K562 (cell line): ENCODE results near the gene DDX43. TPM values are rescaled to one million over a fixed set of nuclear protein-coding genes. Genes with fewer than 3 reads are reported as not detected.

Source experiments
- ARHGAP35 ChIP-seq: fragments of 450-650 bp; IDR thresholded peaks from 2 replicates; pipeline ENCODE4 v1.6.1; 2018; ENCODE audit not compliant: partially characterized antibody
- BCOR ChIP-seq: fragments of 450-650 bp; IDR thresholded peaks from 2 replicates; pipeline ENCODE4 v1.6.1; 2016
- CEBPG ChIP-seq, 3 experiments: fragments of 200-800 bp in 1 of 3; sonication (Bioruptor generic) in 1 of 3; sonication (generic) in 1 of 3; formaldehyde crosslinking in 1 of 3; IDR thresholded peaks in 2 of 3; conservative IDR thresholded peaks in 1 of 3; 2 replicates each; pipeline versions ENCODE4 v1.6.1 to v1.8.0; 2016 to 2022; ENCODE audit warnings: missing compliant biosample characterization in 2 of 3, missing genetic modification characterization in 2 of 3, mild to moderate bottlenecking in 1 of 3, missing genetic modification reagents in 1 of 3
- COPS2 ChIP-seq: fragments of 450-650 bp; conservative IDR thresholded peaks from 2 replicates; pipeline ENCODE4 v1.6.1; 2016; ENCODE audit warnings: mild to moderate bottlenecking, moderate library complexity
- CREB5 ChIP-seq: fragments of 250-450 bp; sonication (Bioruptor Pico); IDR thresholded peaks from 2 replicates; pipeline ENCODE4 v1.5.0; 2020; ENCODE audit warnings: mild to moderate bottlenecking
- E4F1 ChIP-seq: fragments of 250-450 bp; sonication (Bioruptor Pico); IDR thresholded peaks from 2 replicates; pipeline ENCODE4 v1.5.0; 2021; ENCODE audit warnings: mild to moderate bottlenecking, borderline replicate concordance
- LEF1 ChIP-seq: fragments of 450-650 bp; IDR thresholded peaks from 2 replicates; pipeline ENCODE4 v1.6.1; 2016; ENCODE audit warnings: mild to moderate bottlenecking
- STAT5A ChIP-seq: IDR thresholded peaks from 2 replicates; pipeline ENCODE4 v1.6.1; 2012; ENCODE audit warnings: low read length, inconsistent platforms, borderline replicate concordance
- TAF9B ChIP-seq: fragments of 450-650 bp; IDR thresholded peaks from 2 replicates; pipeline ENCODE4 v1.6.1; 2018; ENCODE audit warnings: mild to moderate bottlenecking; ENCODE audit not compliant: partially characterized antibody
- TRIM24 ChIP-seq, 2 experiments: fragments of 450-650 bp; IDR thresholded peaks; 2 replicates each; pipeline ENCODE4 v1.6.1; 2016
- UBTF ChIP-seq, 2 experiments: IDR thresholded peaks; 2 replicates each; pipeline ENCODE4 v1.6.1; 2012; ENCODE audit warnings: improper control_type of control experiment in 2 of 2, low read depth in 2 of 2, low read length in 2 of 2, borderline replicate concordance in 1 of 2
- ZC3H8 ChIP-seq: fragments of 450-650 bp; IDR thresholded peaks from 2 replicates; pipeline ENCODE4 v1.6.1; 2017
- ZFX ChIP-seq: sonication (generic); formaldehyde crosslinking; IDR thresholded peaks from 2 replicates; pipeline ENCODE4 v1.8.0; 2022; ENCODE audit warnings: mild to moderate bottlenecking, missing genetic modification reagents, moderate library complexity
- ZNF133 ChIP-seq: fragments of 250-450 bp; sonication (Bioruptor Pico); IDR thresholded peaks from 2 replicates; pipeline ENCODE4 v1.4.0; 2020; ENCODE audit warnings: mild to moderate bottlenecking
- ZNF239 ChIP-seq: fragments of 250-450 bp; sonication (Bioruptor Pico); IDR thresholded peaks from 2 replicates; pipeline ENCODE4 v1.4.0; 2020; ENCODE audit warnings: mild to moderate bottlenecking
- ZNF395 ChIP-seq: fragments of 200-800 bp; sonication (Bioruptor generic); IDR thresholded peaks from 2 replicates; pipeline ENCODE4 v1.6.1; 2017; ENCODE audit warnings: missing genetic modification characterization, missing compliant biosample characterization
- polyA plus RNA-seq, 8 experiments: library from polyadenylated mRNA; depleted of rRNA in 4 of 8; stranded (reverse) in 5 of 8; unstranded in 3 of 8; fragments of >200 nt; fragmentation: Nextera tagmentation in 2 of 8; fragmentation: Illumina TruSeq in 1 of 8; extraction: Ambion mirVana in 2 of 8; extraction: Trizol in 1 of 8; gene quantifications; 2 replicates each; pipeline versions ENCODE4 v1.2.1 to v1.2.3, GENCODE V29; 2011 to 2014; ENCODE audit warnings: inconsistent platforms in 1 of 8, missing spikeins in 1 of 8
- total RNA-seq, 7 experiments: library from RNA; depleted of rRNA in 6 of 7; stranded (reverse); fragments of >200 nt in 6 of 7; fragmentation: Illumina TruSeq in 2 of 7; extraction: Trizol in 2 of 7; gene quantifications; 2 replicates each; pipeline versions ENCODE4 v1.2.1 to v1.2.3, GENCODE V29; 2011 to 2021; ENCODE audit warnings: low replicate concordance in 1 of 7
- TF ChIP-seq, protein P1 (sequence below), 2 experiments: fragments of 200-800 bp in 1 of 2; sonication (Bioruptor generic) in 1 of 2; sonication (generic) in 1 of 2; formaldehyde crosslinking in 1 of 2; IDR thresholded peaks in 1 of 2; conservative IDR thresholded peaks in 1 of 2; 2 replicates each; pipeline versions ENCODE4 v1.5.0 to v1.6.1; 2016 to 2020; ENCODE audit warnings: missing compliant biosample characterization in 1 of 2, missing genetic modification characterization in 1 of 2, missing genetic modification reagents in 1 of 2

DDX43 gene
- total and polyA plus RNA-seq, 9 of the 15 experiments (the other 6 are each of a cell fraction or from before 2014, with no cell fraction given): 0.07 to 0.88 (median 0.25) TPM

GRCh38 chr6:73461537-73462350 lies 67.1 kb downstream of the DDX43 start, which contains the start of gene MTO1 (continued):
- TF ChIP-seq CREB5 (CRISPR knock-in tag) (no peak), UBTF (IDR thresholded peaks at IDR 0.05; ENCODE audit: borderline replicate concordance in 1 of 2, low read depth in 2 of 2, low read length in 2 of 2) (0 out of 4 replicates have a peak, but pooled peaks of 1 of the 2 experiments have one; percentile 53), ZNF133 (CRISPR knock-in tag) (no peak), COPS2 (no peak), ARHGAP35 (no peak), CEBPG (CRISPR knock-in tag; IDR thresholded peaks at IDR 0.05) (peak; percentile 98), CEBPG (tag; conservative IDR thresholded peaks at IDR 0.05 in 1 of 2, IDR thresholded peaks at IDR 0.05 in 1 of 2) (peak; percentile 95 to 98), LEF1 (peak; percentile 54; the same call in 1 of the 2 replicates), BCOR (0 out of 2 replicates have a peak, but pooled peaks have one; percentile 10), TRIM24 (IDR thresholded peaks at IDR 0.05) (peak in 1 of 2 experiments; percentile 53; a peak in 1 of 4 replicates), TAF9B (peak; percentile 89), ZNF239 (CRISPR knock-in tag) (no peak), ZNF395 (CRISPR knock-in tag) (no peak), E4F1 (no peak), ZC3H8 (0 out of 2 replicates have a peak, but pooled peaks have one; percentile 49), STAT5A (no peak), ZFX (CRISPR knock-in tag) (peak; percentile 52; the same call in 1 of the 2 replicates)
- TF ChIP-seq, protein P1, sequence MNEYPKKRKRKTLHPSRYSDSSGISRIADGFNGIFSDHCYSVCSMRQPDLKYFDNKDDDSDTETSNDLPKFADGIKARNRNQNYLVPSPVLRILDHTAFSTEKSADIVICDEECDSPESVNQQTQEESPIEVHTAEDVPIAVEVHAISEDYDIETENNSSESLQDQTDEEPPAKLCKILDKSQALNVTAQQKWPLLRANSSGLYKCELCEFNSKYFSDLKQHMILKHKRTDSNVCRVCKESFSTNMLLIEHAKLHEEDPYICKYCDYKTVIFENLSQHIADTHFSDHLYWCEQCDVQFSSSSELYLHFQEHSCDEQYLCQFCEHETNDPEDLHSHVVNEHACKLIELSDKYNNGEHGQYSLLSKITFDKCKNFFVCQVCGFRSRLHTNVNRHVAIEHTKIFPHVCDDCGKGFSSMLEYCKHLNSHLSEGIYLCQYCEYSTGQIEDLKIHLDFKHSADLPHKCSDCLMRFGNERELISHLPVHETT (CRISPR knock-in tag; conservative IDR thresholded peaks at IDR 0.05 in 1 of 2, IDR thresholded peaks at IDR 0.05 in 1 of 2): 0 out of 4 replicates have a peak, but pooled peaks of 1 of the 2 experiments have one; percentile 52
